ENCODE results near the gene TMTC2.
A peak's percentile ranks its signal among the peaks of the same experiment; 100 is the strongest.

TMTC2 gene

DNA sequence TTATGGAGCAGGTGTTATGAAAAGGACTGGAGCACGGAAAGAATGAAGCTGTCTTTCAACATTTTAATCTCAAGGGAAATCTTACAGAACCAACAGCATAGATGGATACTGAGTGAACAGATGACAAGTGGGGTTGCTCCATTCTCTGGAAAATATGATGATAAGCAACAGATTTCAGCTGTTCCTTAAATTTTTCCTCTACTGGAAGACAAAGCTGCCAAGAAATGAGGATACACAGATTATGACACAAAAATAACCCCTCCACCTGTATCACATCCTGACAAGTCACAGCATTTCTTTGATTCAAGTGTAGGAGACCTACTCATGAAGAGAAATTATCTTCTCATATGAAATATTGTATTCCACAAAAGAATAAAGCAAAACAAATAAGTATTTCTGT lies 13.0 kb upstream of the TMTC2 start:
- DNase-seq (ENCODE audit: low read depth, low spot score) = no peak
- no peak overlapping the region for H3K4me3 ChIP-seq (ENCODE audit: low read length)

DNA sequence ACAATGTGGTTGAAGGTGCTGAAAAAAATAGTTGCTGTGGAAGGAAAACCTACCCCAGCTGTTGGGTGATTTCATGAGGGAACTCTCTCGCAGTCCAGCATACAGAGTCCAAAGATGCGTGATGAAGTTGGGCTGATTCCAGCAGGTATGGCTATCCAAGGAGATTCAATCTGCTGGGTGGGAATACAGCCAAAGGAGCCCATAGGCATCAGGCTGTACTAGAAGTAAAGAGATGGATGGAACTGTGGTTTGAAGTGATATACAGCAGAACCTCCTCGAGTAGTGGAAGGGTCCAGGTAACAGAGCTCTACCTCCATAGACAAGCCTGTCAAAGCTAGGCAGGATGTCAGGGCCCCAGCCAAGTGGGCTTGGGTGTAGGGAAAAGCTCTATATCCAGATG lies 11.5 kb upstream of the TMTC2 start:
- DNase-seq (ENCODE audit: low read depth, low spot score) = no peak
- no peak overlapping the region for H3K4me3 ChIP-seq (ENCODE audit: low read length)

DNA sequence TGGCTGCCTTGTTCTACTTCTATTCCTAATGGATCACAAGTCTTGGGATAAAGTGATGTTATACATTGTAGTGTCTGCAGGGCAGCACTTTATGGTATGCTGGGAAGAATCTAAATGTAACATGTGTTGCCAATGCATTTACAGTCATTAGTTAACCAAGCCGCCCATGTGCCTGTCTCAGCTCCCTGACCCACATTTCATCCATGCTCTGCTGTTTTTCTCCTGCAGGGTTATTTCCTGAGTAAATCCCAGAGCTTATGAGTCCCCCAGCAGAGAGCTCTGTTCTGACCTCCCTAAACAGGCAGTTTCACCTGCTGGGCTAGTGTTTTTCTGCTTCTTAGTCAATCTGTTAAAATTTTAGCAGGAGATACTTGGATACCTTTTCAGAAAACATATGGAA lies 4.4 kb upstream of the TMTC2 start:
- no peak for DNase-seq (ENCODE audit: low read depth, low spot score)
- H3K4me3 ChIP-seq (ENCODE audit: low read length) = no peak overlapping the region

DNA sequence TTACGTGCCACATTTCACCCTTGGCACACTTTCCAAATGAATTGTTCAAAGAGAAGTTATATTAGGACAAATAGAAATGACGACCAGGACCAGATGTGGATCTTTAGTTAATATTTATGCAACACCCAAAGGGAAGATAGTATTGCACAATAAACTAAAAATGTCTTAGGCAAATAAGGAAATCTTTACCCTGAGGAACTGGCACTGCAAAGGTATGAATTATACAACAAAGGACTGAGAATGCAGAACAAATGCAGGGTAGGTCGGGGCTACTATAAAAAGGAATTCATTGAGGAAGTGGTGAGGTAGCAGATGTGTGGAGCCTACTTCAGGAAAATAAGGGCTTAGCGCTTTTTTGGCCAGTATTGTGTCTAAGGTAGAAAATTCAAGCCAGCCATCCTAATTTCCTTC lies 3.9 kb upstream of the TMTC2 start:
- DNase-seq (ENCODE audit: low read depth, low spot score) = no peak
- no peak overlapping the region for H3K4me3 ChIP-seq (ENCODE audit: low read length)

DNA sequence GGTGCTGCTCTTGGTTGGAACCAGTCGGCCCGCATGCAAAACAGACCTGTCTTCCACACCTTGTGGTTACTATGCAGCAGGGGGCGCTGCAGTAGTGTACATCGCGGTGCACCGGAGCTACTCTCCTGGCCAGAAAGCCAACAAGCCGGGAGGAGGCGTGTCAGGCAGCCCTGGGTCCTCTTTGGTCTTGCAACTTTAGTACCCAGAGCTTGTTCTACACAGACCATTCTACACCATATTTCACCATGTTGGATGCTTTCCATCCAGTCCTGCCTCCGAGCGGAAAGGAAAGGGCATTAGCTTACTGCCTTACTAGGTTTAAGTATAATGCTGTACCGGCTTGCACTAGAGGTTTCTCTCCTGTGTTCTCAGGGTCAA lies 927 bp upstream of the TMTC2 start:
- peak overlapping the region; percentile 82 for H3K4me3 ChIP-seq (ENCODE audit: low read length)
- DNase-seq (ENCODE audit: low read depth, low spot score) = peak; percentile 85

DNA sequence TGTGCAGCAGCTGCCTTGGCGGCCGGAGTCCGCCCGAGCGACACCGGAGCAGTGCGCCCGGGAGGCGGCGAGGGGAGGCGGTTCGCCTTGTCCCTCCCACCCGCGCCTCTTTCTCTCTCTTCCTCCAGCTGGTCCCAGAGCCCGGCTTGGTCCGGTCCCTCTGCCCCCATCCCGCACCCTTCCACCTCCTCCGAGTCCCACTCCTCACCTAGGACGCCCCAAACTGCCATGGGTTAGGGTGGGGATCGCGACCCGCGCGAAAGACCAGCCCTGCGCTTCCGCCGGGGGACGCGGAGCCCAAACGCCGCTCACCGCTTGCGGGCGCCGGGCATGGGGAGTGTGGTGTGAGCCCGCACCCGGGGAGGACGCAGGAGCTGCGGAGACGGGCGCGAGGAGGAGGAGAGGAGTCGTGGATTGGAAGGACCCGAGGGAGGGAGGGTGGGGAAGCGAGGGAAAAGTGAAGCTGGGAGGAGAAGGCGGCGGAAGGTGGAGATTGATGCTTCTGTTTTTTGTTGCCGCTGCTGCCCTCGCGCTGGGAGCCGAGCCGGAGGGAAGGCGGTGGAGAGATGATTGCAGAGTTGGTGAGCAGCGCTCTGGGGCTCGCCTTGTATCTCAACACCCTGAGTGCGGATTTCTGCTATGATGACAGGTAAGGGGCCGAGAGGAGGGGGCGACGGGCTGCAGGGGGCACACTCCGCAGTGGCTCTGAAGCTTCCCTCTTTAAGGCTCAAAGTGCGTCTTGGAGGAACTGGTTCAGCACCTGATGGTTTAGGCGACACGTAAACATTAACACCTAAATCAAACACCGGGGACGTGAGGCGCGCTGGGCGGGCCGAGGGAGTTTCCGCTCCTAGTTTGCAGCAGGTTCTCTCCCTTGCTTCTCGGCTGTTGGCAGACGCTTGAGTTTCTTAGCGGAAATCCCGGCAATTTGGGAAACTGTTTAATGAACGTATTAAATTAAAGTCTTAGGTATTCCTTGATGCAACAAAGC lies 610 bp downstream of the TMTC2 start:
- DNase-seq (ENCODE audit: low read depth, low spot score) = peak; percentile 30
- peak overlapping the region; percentile 82 for H3K4me3 ChIP-seq (ENCODE audit: low read length)

DNA sequence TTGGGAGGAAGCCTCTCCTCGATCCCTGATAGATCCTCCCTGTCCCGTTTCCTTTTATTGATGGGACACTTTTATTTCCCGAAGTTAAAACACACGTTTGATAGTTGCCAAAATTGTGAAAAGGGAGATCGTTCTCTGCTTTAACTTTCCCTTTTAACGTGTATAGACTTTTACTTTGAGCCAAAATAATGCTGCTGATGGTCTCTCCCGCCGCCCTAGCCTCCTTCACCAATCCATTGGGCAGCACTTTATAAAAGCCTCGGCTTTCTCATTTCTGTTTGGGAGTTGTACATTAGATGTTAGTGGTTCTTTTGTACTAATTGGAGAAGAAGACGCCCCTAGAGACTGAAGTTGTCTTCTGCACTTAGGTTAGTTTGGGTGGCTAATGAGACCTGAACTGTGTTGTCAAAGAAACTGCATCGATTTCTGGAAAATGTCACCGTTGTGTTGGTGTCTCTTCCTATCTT lies 1.4 kb downstream of the TMTC2 start:
- H3K4me3 ChIP-seq (ENCODE audit: low read length) = peak overlapping the region; percentile 82

DNA sequence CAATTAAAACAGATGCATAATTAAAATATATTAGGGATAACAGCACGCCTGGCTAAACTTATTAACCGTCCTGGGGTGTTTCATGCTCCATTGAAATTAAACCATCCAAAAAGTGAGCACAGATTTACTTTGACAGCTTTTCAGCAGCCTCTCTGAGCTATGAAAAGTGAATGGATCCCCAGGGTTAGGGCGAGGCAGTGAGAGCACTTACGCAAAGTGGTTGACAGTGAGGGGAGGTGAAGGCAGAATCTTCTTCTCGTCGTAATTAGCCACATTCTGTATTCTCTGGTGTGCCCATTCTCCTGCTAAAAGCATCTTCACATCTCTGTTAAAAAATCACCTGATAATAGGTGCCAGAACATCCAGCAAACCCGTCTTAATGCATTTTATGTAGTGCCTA lies 1.9 kb downstream of the TMTC2 start:
- H3K4me3 ChIP-seq (ENCODE audit: low read length) = no peak overlapping the region
- no peak for DNase-seq (ENCODE audit: low read depth, low spot score)

More for the DNA sequence above, 1.4 kb downstream of the TMTC2 start:
- DNase-seq (ENCODE audit: low read depth, low spot score) = peak; percentile 41

DNA sequence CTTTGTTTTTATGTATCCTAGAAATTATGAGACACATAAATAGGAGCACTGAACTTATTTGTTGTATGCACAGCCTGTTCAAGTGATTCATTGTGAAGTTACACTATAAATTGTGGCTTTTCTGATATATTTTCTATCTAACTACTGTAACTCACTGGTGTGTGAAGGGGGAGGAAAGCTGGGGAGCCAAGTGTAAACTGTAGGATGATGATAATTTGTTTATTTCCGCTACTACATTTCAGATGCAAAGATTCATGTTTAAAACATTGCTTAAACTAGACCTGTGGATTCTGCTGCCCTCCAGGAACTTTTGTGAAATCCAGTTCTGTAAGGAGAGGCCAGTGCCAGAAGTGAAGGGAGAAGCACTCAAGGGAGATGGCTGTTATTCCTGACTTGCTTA lies 3.3 kb downstream of the TMTC2 start:
- H3K4me3 ChIP-seq (ENCODE audit: low read length) = no peak overlapping the region
- DNase-seq (ENCODE audit: low read depth, low spot score) = no peak

DNA sequence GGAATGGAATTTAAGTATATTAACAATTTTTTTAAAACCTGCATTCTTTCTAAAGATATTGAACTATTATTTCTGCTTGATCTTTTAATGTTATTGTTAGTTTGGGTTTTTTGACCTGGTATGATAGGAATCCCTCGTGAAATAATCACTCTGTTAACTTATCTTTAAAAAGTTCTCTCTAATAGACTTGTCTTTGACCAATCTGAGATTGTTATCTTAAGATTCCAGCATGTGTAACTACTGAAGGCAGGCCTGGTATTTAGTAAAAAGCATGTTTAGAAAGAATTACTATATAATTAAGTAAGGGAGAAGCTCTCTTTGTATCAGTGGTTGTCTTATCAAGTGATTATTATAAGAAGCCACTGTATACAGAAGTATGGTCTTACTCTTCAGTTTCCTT lies 4.8 kb downstream of the TMTC2 start:
- no peak overlapping the region for H3K4me3 ChIP-seq (ENCODE audit: low read length)
- no peak for DNase-seq (ENCODE audit: low read depth, low spot score)

DNA sequence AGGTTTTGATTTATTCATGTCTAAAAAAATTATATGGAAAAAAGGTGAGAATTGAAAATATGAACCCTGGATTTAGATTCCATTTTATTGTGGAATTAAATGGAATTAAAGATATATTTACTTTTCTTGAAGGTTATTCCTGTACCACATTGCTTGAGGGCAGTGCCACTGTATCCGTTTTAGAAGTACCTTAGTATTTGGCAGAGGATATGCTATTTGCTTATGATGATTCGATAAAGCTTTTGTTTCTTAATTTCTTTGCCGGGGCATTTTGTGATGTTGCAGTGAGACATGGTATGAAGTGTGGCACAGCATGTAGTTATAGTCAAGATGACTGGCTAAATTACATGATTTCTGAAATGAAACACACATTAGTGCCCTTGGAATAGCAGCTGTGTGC lies 7.6 kb downstream of the TMTC2 start:
- no peak overlapping the region for H3K4me3 ChIP-seq (ENCODE audit: low read length)
- DNase-seq (ENCODE audit: low read depth, low spot score) = no peak

DNA sequence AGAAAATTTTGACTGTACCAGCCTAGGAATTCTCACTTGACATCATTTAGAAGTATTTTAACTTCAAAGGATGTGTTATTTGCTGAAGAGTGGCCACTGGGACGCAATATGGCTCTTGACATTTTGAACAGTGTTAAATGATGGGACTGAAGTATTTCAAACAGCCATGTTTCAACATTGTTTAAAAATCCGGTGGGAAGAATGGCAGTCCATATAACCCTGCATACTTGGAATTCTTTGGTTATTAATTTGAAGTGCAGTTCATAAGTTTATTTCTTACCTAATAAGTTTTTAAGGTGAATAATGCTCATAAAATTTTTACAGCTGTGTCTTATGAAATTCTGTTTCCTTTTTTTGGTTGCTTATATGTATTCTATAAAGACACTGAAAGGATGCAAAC lies 8.3 kb downstream of the TMTC2 start:
- DNase-seq (ENCODE audit: low read depth, low spot score) = no peak
- no peak overlapping the region for H3K4me3 ChIP-seq (ENCODE audit: low read length)

DNA sequence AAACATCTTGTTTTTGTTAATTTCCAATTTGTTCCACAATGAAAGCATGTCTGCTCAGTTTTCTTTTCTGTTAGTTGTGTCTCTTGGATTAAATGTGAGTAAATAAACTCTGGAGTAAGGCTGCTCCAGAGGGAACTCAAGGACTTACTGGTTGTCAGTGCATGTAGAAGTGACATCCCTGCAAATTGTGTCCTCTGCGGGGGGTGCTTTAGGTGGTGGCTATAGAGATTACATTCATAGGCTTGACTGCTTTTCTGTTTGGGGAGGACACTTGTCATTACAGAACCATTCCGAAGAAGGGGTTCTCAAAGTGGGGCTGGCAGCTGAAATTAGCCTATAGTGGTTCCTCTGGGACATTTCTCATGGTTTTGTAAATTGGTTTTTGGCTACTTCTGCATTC lies 8.8 kb downstream of the TMTC2 start:
- DNase-seq (ENCODE audit: low read depth, low spot score) = no peak
- no peak overlapping the region for H3K4me3 ChIP-seq (ENCODE audit: low read length)

DNA sequence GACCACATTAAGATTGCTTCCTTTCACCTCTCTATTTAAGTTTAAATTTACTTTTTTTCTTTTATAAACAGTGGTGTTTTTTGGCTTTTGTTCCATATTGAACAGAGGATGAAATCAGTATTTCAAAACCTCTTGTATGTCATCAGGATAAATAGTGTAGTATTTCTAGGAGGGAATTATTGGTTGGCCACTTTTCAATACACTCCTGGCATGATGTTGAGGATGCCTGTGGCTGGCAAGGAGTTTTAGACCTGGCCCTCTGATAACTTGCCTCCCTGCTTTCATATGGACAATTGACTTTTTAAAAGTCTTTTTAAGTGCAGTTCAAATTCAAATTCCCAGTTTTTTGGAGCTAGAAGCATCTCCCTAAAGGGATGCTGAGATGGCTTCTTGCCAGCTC lies 9.8 kb downstream of the TMTC2 start:
- no peak overlapping the region for H3K4me3 ChIP-seq (ENCODE audit: low read length)
- DNase-seq (ENCODE audit: low read depth, low spot score) = no peak

DNA sequence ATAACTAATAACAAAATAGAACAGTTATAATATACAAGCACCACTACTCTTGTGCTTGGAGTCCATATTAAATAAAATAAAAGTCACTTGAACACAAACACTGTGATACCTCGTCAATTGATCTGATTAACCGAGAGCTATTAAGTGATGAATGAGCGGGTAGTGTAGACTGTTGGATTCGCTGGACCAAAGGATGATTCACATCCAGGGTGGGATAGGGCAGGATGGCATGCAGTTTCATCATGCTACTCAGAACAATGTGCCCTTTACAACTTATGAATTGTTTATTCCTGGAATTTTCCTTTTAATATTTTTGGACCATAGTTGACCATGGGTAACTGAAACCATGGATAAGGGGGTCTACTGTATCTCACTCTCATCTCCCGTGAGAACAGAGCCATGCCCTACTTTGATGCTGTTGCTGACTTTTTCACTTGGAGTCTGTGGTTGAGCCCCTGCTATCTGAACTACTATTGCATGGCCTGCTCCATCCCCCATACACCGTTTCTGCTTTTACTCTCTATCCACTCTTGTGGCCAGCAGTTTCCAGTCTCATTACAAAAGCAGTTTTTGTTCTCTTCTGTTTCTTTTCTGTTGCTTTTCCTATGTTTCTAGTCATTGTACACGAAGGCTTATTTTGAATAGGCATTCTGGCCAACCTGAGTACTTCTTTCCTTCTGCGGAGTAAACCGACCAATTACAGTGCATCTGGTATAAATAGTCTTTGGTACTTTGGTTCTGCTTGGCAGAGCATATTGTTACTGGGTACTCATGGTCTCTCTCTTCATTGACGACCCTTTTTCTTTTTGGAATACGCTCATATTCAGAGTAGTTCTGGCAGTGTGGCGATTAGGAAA lies 12.2 kb downstream of the TMTC2 start:
- DNase-seq (ENCODE audit: low read depth, low spot score) = no peak

DNA sequence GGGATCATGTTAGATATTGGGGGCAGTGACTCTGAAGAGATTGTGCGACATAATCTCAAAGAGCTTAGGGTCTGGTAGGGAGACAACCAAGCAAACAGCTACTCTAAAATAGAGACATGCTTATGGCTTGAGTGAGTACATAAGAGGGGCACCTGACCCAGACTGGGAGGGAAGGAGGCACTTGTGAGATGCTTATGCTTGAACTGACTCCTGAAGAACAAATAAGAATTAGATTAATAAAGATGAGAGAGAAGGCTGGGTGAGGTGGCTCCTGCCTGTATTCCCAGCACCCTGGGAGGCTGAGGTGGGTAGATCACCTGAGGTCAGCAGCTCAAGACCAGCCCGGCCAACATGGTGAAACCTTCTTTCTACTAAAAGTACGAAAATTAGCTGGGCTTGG lies 19.1 kb downstream of the TMTC2 start:
- no peak for DNase-seq (ENCODE audit: low read depth, low spot score)
- no peak overlapping the region for H3K4me3 ChIP-seq (ENCODE audit: low read length)

More for the DNA sequence above, 12.2 kb downstream of the TMTC2 start:
- H3K4me3 ChIP-seq (ENCODE audit: low read length) = no peak overlapping the region

DNA sequence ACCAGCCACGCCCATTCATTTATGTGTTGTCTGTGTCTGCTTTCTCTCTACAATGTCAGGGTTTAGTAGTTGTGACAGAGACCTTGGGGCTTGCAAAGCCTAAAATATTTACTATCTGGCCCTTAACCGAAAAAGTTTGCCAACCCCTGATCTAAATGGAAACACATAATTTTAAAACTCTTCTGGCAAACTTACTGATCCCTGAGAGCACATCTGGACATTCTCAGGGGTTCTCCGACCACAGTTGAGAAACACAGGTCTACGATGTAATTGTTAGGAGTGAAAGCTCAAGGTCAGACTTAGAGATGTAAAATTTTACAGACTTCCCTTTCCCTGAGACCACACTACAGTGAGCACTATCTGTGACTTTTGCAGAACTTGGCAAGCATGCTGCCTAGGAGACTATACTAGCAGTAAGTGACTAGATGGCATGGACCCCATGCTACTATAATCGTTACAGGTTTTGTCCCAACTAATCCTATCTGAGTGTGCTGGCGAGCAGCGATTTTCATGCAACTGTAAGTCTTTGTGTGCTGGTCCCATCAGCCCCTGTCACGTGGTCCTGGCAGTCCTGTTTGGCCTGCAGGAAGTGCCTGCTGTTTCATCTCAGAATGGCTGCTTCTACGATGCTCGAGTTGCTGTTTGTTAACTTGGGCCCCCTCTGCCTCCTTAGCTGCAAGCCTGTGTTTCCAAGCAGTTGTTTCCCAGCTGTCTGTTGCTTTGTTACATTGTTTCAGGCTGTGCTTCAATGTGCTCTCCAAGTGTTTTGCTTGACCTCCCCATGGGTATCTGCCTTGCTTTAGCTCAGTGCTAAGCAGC lies 21.6 kb downstream of the TMTC2 start:
- no peak overlapping the region for H3K4me3 ChIP-seq (ENCODE audit: low read length)
- DNase-seq (ENCODE audit: low read depth, low spot score) = no peak

DNA sequence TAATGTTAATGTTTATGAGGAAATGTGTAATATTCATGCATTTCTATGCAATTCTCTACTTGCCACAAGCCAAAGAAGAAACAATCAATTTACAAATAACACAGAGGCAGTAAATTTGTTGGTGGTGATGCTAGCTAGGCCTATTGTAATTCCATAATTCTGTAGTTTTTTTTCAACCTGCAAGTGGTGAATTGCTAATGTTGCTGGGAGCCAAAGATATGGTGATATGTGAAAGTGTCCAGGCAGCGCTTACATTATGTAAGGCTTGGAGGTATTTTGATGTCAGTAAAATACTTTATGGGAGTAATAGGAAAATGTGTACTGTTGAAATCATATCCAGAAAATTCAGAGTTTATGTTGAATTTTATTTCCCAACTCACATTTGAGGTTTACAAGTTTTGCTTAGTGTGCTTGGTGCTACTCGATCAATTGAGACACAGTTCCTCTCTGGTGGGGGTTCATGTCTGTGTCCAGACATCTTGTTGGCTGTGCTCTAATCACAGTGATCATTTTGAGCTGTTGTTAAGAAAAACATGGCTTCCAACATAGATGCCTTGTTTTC lies 23.2 kb downstream of the TMTC2 start:
- no peak for DNase-seq (ENCODE audit: low read depth, low spot score)
- no peak overlapping the region for H3K4me3 ChIP-seq (ENCODE audit: low read length)

DNA sequence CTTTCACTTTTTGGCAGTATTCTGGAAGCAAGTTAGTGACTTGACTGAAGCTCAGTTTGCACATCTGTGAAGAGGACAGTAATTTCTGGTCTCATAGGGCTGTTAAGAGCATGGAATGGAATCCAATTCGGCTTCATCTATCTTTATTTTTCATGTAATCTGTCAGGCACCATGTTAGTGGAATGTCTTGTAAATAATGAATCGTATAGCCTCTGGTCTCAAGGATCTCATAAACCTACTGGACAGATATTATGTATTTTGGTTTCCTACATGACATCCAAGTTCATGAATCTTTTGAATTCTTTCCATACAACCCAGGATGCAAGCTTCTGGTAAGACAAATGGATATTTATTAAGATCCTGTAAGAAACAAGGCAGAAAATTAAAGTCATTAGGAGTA lies 24.0 kb downstream of the TMTC2 start:
- no peak overlapping the region for H3K4me3 ChIP-seq (ENCODE audit: low read length)
- DNase-seq (ENCODE audit: low read depth, low spot score) = no peak
